Peyer's patch (tissue), 4 donors: Measurements from ENCODE around the gene VTI1A.

Source experiments
- CTCF ChIP-seq, 6 experiments: fragments of 450-650 bp in 4 of 6; fragments of 200-600 bp in 2 of 6; sonication (generic) in 1 of 6; IDR thresholded peaks; one replicate each; pipeline ENCODE4 v1.5.1; 2017 to 2019; ENCODE audit warnings: antibody characterized with exemption in 6 of 6, mild to moderate bottlenecking in 3 of 6, moderate library complexity in 1 of 6
- POLR2A ChIP-seq, 2 donors: fragments of 450-650 bp; IDR thresholded peaks; one replicate each; pipeline ENCODE4 v1.5.1; 2017; ENCODE audit warnings: antibody characterized with exemption in 2 of 2, mild to moderate bottlenecking in 2 of 2, moderate library complexity in 2 of 2

GRCh38 chr10:112539340-112539739, 92.3 kb downstream of the VTI1A start:
- no peak for TF ChIP-seq CTCF (IDR thresholded peaks at IDR 0.05)
- TF ChIP-seq POLR2A (IDR thresholded peaks at IDR 0.05), result no peak
